GM19397 (cell line): ENCODE measurements around the gene MEG3.
"Not testable (repeated sequence)": the region's sequence is repeated elsewhere in the genome, so short reads cannot be mapped to it uniquely, and the experiment has no call there.

Source experiments
- ATAC-seq: cut with Tn5 transposase; IDR thresholded peaks from one replicate; pipeline ENCODE4 v1.9.1; 2021; ENCODE audit warnings: mild to moderate bottlenecking, moderate library complexity; ENCODE audit not compliant: unreplicated experiment

Gene MEG3

DNA sequence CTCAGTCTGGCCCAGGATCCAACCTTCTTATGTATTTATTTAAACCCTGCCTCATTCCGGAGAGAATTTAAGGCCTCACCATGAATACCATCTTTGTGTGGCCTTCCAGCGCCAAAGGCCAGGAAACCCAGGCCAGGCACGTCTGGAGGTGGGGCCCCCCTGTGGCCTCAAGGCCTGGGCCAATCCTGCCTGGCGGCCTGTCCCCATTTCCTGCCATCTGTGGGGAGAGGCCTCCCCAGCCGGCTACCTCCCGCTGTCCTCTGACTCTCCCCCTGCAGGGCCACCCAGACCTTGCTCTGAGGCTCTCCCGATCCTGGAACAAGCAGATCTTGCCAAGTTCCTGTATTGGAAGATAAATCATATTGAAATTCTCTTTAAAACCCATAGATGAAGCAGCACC, 37.4 kb upstream of the MEG3 start:
- ATAC-seq = no peak

DNA sequence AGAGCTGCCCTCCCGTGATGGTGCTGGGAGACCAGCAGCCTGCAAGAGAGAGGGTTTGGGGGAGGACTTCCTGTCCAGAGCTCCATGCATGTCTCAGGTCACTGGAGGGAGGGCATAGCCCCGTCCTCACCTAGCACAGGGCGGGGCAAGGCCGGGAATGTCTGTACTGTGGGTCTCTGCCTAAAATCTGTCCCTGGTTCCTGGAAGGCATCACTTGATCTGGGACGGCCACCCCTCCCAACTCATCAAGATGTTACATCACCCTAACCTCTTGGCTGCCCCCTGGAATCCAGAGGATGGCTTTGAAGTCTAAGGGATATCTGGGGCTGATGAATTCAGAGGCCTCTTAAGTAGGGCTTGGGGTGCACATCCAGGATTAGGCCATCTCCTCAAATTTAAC, 37.0 kb upstream of the MEG3 start:
- no peak for ATAC-seq

DNA sequence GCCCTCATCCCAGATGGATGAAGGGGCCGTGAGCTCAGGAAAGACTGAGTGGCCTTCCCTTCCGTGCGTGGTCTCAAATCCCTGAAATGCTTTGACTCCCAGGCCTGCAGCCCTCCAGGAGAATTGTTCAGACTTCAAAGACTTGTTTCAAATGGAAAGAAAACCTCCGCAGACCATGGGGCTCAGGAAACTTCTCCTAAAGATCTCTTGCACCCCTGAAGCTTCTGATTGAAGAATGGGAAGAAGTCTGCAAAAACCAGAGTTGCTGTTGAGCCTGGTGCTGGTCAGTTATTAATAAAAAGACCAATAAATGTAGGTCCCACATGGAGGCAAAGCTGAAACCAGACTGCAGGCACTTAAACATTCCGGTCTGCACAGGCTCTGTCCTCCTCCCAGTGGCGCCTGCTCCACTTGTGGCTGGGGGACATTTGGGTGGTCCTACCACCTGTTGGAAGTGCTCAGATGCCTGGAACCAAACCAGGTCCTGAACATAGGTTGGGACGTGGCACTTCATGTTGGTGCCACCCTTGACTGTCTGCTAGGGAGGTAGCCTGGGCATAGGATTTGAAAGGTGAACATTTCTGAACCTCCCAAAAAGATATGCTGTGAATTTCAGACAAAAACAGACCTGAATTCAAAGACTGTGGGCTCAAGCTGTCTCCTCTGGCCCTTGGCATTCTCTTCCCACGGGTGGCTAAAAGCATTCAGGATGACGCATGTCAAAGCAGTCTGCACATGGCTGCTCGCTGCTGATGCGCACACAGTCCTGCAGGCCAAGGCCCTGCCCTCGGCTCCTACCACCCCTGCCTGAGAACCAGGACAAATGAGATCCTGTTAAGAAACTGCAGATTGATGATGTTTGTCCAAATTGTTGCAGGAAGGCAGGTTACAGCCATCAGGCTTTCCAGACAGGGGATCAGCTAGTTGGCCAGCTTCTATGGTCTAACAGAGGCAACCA, 36.2 kb upstream of the MEG3 start:
- no peak for ATAC-seq

GRCh38 chr14:100790502-100791347, 35.2 kb upstream of the MEG3 start:
- no peak for ATAC-seq

DNA sequence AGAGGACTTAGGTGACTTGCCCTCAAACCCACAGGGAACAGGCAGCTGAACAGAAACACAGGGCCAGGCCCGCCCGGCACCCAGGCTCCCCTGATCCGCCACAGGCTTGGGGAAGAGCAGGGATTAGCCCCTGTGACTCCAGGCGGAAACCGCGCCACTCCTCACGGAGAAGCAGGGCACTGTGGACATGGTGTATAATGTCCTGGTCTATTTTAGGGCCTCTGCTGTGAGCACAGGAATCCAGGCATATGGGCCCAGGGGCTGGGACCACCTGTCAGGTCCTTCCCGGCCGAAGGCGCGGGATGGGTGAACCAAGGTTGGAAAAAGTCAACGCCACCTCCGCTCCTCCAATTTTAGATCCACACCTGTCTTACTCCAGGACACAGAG, 34.6 kb upstream of the MEG3 start:
- ATAC-seq = no peak

DNA sequence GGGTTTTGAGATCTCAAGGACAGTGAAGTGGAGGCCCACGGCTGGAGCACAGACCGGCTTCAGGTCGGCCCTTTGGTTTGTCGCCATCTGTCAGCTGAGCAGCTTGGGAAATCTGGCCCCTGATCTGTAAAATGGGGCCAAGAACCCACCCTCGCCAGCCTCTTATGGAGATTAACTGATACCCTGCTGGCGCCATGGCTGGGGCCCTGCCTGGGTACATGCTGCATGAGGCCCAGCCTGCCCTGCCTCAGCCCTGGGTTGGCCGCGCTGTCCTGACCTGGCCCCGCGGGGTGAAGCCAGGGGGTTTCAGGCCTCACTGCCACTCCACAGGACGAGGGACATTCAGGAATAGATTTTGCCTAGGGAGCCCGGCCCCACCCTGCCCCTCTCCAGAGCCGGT, 33.9 kb upstream of the MEG3 start:
- ATAC-seq = no peak

DNA sequence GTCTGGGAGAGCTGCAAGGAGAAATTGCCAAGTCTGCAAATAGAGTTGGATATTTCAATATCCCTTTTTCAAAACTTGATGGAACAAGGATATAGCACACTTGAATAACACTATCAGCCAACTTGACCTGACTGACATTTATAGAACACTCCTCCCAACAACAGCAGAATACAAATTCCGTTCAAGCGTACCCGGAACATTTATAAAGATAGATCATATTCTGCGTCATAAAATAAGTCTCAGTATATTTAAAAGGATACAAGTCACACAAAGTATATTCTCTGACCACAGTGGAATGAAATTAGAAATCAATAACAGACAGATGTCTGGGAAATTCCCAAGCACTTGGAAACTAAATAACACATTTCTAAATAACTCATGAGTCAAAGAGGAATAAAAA, 29.0 kb upstream of the MEG3 start:
- ATAC-seq = no peak

DNA sequence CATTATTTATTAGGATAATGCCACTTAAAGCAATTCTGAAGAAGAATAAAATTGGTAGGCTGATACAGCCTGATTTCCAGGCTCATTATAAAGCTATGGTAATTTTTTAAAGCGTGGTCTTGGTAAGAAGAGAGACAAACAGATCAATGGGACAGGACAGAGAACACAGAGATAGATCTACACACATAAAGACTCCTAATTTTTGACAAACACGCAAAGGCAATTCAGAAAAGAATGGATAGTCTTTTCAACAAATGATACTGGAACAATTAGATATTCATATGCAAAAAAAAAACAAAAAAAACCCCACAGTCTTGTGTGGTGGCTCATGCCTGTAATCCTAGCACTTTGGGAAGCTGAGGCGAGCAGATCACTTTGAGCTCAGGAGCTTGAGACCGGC, 25.9 kb upstream of the MEG3 start:
- no peak for ATAC-seq

DNA sequence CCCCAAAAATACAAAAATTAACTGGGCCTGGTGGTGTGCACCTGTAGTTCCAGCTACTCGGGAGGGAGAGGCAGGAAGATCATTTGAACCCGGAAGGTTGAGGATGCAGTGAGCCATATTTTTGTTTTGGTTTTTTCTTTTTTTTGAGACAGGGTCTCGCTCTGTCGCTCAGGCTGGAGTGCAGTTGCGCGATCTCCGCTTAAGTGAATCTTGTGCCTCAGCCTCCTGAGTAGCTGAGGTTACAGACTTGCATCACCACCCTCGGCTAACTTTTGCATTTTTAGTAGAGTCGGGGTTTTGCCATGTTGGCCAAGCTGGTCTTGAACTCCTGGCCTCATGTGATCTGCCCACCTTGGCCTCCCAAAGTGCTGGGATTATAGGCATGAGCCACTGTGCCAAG, 24.5 kb upstream of the MEG3 start:
- ATAC-seq = not testable (repeated sequence)

- no peak for ATAC-seq
Measured at GRCh38 chr14:100802179-100802578, 23.7 kb upstream of the MEG3 start.

DNA sequence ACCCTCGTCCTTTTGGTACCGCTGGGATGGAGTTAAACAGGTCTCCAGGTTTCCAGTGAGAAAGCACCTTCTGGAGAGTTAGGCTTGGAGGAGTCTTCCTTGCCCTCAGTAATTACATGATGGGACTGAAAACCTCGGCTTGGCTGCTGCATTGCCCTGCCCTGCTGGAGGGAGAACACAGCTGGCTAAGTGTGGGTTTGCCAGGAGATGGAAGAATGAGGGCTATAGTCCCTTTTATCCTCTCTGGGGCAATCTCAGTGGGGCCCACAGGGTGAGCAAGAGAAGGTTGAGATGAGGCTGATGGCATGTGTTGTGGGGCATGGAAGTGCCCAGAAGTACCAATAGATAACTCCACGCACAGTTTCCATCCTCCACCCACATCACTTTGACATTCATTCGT, 23.2 kb upstream of the MEG3 start:
- ATAC-seq = no peak

GRCh38 chr14:100803226-100803625, 22.7 kb upstream of the MEG3 start:
- no peak for ATAC-seq

- no peak for ATAC-seq
Measured at GRCh38 chr14:100803676-100804075, 22.2 kb upstream of the MEG3 start.

DNA sequence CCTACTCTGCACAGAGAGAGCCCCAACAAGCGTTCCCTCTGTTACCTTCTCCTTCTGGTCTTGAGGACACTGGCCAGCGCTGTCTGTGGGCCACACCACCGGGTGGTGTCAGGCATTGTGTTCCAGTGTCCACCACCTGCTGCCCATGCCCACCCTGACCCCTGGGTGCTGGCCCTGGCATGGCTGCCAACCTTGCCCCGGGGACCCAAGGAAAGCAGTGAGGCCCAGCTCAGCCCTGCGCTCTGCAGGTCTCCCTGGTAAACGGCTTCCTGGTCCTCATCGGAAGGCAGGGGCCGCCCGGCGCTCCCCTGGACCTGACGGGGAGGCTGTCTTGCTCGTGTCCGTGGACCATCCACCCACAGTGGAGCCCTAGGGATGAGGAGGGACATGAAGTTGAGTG, 21.8 kb upstream of the MEG3 start:
- no peak for ATAC-seq

DNA sequence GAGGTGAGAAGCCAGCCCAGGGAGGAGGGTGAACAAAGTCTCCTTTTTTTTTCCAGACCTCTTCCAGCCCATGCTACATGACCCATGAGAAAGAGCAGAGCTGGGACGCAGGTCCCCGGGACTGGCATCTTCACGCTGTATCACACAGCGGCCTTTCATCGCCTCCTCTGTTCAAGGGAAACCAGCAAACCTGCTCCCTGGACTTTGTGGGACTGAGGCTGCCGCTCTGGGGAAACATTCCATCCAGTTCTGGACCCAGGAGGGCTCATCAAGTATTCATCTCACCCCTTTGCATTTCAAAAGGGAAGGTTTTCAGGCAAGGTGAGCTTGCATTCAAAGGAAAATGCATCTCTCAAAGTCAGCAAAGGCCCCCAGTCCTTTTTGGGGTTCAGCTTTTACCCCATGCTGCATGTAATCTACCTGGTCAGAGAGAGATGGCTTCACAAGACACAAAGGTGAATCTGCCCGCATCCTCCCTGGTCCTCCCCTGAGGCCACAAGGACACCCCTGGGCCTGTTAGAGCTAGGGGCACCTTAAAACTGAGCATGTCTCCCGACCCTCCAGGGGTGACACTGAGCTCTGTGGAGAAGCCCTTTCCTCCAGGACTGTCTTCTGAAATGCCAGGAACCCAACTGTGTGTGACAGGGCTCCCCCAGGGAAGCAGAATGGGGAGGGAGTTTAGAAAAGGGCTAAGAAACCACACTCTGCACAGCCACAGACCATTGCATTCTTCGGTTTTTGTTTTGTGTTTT, 21.2 kb upstream of the MEG3 start:
- ATAC-seq = no peak

DNA sequence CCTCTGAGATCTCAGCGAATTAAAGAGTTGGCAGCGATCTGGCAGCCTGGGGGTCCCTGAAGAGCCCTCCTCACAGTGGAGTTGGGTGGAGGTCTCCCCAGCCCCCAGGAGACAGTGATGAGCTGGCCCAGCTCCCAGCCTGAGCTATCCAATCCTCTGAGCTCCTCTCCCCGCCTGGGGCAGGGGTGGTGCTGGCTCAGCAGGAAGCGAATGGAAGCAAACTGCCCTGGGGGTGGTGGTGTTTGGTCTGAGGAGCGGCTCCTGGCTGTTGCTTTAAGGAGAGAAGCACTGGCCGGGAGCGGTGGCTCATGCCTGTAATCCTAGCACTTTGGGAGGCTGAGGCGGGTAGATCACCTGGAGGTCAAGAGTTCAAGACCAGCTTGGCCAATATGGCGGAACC, 19.5 kb upstream of the MEG3 start:
- ATAC-seq = no peak

- ATAC-seq = no peak
Measured at GRCh38 chr14:100807496-100807895, 18.4 kb upstream of the MEG3 start.

- no peak for ATAC-seq
Measured at GRCh38 chr14:100807979-100808734, 17.8 kb upstream of the MEG3 start.

GRCh38 chr14:100810435-100810834, 15.5 kb upstream of the MEG3 start:
- ATAC-seq = no peak

DNA sequence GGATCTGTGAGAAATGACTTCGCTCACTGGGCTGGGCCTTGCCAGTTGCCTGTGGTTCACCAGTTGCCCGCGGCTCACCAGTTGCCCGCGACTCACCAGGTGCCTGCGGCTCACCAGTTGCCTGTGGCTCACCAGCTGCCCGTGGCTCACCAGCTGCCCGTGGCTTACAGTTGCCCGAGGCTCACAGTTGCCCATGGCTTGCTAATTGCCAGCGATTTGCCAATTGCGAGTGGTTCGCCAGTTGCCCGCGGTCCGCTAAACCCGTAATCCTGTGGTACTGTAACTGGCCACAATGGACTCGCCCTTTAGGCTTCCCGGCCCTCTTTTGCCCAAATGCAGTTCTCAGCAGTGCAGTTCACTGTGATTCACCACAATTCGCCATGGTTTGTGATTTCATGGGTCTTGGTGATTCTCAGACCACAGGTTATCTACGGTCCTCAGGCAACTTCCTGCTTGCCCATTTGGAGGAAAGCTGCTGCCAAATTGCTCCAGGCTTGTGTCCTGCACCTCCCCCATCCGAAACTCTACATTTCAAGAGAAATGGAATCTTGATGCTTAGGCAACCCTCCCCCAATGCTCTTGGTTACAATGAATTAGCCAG, 15.0 kb upstream of the MEG3 start:
- ATAC-seq = no peak
